ENCODE measurements around the gene MRPS9.

MRPS9 gene

DNA sequence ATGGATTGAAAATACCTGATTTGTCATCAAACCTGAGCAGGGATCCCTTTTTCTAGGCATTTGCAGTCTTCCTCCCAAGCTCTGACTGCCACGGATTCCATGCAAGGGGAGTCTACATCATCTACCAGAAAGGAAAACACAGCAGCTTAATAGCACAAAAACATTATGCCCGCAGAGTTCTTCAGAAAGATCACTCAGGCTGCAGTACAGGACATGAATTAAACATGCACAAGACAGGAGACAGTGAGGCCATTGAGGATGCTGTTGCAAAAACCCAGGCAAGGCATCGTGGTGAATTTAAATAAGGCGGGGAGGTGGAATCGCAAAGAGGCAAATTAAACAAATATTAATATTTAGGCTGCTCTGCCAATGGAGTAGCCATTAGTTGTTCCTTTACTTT is 88.5 kb downstream of the MRPS9 start:
- no peak for DNase-seq

DNA sequence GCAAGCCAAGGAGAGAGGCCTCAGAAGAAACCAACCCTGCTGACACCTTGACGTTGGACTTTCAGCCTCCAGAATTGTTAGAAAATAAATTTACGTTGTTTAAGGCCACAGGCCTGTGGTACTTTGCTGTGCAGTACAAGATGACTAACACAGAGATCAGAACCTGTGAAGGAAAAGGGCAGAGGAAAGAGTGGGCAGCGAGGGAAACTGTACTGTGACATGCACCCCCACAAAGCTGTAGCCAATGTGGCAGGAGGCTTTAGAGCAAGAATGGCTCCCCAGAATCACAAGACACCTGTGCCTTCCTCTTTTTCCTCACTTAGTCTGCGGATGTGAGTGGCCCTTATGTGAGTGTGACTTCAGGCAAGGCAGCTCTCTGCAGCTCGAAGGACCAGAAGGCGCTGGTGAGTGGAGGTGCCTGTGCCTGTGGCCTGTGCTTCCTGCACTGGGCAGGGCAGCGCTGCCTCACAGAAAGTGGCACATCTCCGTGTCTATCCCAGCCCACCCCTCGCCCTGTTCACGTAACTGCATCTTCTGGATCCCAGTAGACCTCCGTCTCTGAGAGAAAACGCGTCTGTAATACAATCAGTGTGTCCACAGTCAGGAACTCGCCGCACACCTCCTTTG is 89.5 kb downstream of the MRPS9 start:
- DNase-seq: no peak

GRCh38 chr2:105129722-105130232 is 91.9 kb downstream of the MRPS9 start:
- no peak for DNase-seq

DNA sequence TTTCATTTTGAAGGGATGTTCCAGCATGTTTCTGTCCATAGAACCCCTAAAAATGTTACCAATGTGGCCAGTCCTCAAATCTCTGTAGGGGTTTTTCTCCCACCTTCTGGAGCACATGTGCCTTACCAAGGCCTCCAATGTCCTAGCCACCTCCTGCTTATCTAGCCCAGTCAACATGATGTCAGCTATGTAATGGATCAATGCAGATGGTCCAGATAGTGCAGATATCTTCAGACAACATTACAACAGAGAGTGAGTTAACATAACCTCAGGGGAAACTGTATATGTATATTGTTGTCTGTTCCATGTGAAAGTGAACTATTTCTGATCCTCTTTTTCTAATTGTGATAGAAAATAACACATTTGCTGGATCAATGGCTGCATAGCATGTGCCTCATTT is 92.7 kb downstream of the MRPS9 start:
- no peak for DNase-seq

DNA sequence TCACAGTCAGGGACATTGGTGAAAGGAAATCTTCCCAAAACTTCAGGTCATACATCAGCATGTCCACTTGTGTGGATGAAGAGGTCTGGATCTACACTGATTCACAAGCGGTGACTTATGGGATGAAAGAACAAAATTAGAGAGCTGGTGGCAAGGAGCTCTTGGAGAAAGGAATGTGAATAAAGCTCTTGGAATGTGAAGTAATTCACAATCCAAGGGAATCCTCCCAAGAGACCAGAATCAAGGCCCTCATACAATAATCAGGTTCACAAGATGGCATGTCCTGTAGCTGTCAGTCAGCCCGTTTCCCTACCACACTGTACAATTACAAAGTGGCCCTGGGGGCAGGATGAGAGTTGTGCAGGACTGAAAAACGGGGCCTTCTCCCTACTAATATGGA is 96.2 kb downstream of the MRPS9 start:
- no peak for DNase-seq

- no peak for DNase-seq
Measured at GRCh38 chr2:105135436-105135835, 97.6 kb downstream of the MRPS9 start.

DNA sequence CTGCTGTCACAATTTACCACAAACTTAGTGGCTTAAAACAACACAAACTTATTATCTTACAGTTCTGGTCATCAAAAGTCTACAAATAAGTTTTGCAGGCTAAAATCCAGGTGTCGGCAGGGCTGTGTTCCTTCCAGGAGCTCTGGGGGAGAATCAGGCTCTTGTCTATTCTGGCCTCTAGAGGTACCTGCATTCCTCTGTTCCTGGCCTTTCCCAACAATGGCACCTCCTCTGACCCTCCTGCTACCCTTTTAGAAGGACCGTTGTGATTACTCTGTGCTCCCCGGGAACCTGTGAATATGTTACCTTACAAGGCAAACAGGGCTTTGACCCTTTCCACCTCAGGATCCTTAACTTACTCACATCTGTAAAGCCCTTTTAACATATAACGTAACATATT is 98.5 kb downstream of the MRPS9 start:
- no peak for DNase-seq

- DNase-seq: no peak
Measured at GRCh38 chr2:105138643-105139042, 100.8 kb downstream of the MRPS9 start.

GRCh38 chr2:105139556-105140239 is 101.8 kb downstream of the MRPS9 start:
- DNase-seq: no peak

DNA sequence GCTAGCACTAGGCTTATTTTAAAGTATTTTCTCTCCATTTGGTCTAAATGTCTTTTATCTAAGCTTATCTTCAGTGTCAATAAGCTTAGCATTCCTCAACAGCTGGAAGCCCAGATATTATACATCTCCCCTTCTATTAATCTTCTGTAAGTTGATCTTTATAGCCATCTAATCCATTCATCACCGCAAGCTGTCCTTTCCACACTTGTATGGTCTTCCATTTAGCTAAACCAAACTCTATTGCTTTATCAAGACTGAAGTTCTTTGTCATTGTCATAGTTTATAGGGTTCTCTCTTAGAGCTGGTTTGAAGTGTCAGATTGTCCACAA is 102.3 kb downstream of the MRPS9 start:
- no peak for DNase-seq

DNA sequence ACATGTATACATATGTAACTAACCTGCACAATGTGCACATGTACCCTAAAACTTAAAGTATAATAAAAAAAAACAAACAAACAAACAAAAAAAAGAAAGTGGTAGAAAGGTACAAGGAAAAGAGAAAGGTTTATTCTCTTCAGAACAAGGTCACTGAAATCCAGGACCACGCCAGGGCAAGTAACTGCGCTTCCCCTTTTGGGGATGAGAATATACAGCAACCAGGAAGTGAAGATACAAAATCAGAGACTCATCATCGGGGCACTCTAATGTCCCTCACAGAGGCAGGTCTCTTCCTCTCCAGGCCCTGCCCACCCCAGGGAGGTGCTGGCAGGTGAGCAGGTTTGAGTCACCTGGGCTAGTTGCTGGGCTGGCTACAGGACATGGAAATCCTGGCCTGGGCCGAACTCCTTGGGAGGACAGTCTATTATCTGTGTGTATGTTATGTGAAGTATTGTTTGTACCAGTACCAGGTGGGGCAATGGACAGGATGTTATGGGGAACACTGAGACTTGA is 103.3 kb downstream of the MRPS9 start:
- no peak for DNase-seq

DNA sequence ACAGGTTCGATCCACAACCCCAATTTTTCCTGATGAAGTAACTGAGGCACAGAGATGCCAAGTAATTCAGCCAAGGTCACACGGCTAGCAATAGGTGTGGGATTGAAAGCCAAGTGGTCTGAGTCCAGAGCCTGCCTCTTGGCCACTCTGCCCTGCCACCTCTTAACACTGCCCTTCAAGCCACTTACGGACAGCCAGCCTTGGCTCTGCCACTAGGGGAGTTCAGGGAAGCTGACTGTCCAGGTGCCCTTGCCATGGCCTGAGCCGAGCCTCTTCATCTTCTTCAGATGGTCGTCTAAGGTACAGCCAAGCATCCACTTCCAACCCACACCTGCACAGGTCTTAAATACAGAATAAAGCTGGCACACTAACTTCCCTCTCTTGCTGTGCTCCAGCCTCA is 104.4 kb downstream of the MRPS9 start:
- no peak for DNase-seq

DNA sequence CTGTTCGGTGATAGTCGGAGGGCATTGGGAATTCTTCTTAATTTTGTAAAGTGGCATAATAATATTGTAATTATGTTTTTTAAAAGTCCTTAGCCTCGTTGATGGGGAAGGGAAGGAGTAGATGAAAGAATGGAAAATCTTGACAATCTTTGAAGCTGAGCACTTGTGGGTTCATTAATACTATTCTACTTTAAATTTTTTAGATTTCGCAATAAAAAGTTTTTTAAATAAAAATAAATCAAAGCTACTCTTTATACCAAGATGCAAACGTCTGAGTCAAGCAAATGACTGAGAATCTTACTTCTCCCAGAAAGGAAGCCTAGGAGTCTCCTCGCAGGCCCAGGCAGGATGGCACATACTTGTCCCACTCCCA is 105.2 kb downstream of the MRPS9 start:
- no peak for DNase-seq

GRCh38 chr2:105143467-105144151 is 105.7 kb downstream of the MRPS9 start:
- DNase-seq: no peak

DNA sequence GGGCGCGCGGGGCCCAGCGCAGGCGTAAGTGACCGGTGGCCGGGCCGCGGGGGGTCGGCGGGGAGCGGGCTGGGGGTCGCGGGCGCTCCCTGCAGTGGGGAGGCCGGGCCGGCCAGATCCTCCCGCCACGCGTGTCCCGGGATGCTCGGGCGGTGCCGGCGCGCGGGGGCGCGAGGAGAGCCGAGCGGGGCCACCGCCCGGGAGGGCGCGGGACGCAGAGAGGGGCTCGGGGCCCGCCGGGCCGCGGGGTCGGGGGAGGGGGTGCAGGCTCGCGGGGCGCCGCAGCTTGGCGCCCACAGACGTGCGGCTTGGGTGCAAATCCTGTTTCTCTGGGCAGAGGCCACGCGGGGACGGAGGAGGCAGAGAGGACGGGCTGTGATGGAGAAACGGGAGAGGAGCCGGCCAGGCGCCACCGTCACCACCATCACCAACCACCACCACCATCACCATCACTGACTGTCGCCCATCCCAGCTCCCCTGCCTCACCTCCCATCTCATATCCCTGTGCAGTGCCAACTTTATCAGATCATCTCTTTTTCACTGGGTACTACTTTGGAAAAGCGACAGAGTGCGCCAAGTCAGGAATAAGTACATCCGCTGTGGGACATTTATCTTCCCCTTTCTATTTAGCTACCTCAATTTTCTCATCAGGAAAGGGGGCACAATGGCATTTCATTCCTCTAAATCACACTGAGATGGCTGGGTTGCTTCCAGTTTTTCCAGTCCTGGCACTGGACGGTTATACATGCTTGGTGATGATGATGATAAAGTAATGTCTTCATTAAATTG is 106.5 kb downstream of the MRPS9 start:
- no peak for DNase-seq

DNA sequence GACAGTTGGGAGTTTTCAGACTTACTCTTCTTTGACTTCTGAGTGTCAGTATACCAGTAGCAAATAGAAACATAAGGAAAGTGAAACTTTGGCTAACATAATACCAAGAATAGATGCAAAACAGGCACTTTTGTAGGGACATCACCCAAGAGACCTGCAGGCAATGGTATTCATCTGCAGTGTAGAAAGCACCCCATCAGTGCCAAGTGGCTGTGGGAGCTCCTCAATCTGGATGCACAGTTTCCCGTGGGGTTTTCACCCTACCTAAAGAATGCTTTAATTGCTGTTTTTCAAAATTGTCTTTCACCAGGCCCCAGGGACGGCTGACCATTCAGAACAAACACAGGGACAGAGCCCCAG is 107.1 kb downstream of the MRPS9 start:
- DNase-seq: no peak

DNA sequence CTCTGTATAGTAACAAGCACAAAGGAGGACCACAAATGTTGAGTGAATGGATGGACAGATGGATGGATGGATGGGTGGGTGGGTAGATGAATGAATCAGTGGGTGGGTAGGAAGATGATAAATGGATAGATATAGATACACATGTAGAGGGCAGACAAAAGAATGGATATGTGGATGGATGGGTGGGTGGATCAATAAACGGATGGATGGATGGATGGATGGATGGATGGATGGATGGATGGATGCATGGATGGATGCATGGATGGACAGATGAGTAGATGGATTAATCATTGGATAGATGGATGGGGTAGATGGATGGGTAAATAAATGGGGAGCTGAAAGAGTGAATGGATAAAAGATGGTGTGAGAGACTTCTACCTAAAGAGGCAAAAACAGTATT is 111.4 kb downstream of the MRPS9 start:
- no peak for DNase-seq
